ENCODE results near the gene CALN1.
"Not testable (repeated sequence)": the region's sequence is repeated elsewhere in the genome, so short reads cannot be mapped to it uniquely, and the experiment has no call there.

The CALN1 gene

DNA sequence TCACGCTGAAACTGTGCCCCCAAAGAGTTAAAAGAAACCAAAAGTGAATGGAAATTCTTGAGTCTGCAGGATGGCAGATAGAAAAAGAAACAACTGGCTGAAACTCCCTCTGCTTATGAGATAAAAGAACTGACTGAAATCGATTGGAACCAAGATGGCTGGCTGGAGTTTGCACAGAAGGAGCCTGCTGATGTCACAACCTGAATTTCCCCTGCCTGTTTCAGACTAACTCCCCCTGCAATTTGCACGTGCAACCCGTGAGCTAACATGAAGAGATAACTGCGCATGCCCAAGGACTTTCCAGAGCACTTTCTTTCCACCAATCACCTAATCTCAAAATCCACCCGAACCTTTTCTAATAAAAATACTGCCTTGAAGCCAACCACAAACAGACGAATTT lies 435.5 kb downstream of the CALN1 start:
- DNase-seq (ENCODE audit: low spot score), result no peak

DNA sequence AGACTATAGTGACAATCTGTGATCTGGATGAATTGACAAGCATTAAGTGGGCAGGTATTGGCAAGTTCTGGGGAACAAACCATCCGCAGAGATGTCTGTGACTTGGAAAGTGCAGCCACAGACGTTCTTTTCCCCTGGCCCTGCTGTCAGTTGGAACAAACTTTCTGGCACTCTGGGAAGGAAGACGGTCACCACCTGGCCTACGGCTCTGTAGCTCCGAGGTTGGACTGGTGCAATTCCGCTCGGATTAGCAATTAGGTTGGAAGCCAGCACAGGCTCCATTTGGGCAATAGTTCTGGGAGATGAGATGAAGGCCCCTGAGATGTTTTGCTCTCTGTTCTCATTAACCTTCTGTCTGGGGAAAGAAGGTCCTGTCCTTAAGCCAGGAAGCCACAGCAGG lies 437.5 kb downstream of the CALN1 start:
- no peak for DNase-seq (ENCODE audit: low spot score)

DNA sequence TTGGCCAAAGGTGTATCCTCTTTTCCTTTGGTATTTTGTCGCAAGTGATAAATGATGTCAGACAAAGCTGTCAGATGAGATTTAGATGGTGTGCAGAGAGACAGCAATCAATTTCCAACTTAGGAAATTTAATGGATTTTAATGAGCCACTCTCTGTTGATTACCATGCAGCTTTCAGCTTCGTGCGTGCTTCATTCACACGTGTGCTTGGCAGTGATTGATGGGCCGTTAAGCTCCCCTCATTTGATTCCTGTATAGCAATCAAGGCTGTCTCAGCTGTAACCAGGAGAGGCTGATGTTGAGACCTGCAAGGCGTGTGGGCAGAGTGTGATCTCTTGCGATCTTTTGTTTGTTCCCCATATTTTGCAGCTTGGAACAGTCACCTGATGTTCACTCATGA lies 439.6 kb downstream of the CALN1 start:
- no peak for DNase-seq (ENCODE audit: low spot score)

DNA sequence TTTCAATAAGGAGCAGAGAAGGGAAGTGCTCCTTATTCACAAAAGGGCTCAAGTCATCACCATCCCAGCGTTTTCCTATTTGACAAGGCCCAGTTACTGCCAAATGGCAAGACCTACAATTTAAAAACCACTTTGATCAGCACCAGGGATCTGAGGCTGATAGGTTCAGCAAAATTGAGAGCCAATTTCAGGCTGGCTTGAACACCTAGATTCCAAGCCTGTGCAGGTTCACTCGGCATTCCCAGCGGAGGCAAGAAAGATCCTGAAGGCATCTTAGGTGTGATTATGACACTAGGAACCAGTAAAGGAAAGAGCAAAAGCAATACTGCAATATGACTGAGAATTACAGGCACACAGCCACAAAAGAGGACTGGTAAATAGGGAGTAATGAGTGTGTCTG lies 441.4 kb downstream of the CALN1 start:
- no peak for DNase-seq (ENCODE audit: low spot score)

DNA sequence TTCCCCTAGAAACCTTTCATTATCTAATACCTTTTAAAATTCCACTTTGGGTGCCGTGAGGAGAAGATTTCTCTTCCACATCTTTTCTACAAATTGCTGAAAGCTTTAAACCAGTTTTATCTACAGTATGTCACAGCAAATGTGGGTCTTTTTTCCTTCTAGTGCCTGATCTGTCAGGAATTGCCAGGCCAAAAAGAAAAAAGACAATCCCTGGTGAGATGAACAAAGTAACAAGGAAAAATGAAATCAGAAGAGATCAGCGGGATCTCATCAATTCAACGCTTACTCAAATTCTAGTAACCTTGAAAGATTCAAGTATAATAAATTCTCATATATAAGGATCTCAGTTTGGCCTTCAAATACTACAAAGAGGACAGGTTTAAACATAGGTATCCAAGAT lies 449.5 kb downstream of the CALN1 start:
- no peak for DNase-seq (ENCODE audit: low spot score)

DNA sequence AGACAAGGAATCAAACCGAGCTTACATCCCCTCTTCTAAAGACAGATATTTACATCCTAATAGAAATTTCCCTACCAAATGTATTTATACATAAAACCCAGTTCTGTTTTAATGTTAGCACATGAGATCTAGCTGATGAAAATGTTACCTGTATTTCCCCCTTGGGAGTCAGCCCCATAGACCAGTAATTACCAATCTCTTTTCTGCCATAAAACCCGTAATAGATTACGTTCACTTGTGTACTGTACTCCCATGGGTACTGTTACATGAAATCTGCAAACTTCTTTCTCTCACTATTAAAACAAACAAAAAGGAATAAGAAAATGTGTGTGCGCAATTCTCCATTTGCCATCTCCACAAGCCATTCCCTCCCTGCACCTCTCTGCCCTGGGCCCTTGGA lies 450.9 kb downstream of the CALN1 start:
- no peak for DNase-seq (ENCODE audit: low spot score)

DNA sequence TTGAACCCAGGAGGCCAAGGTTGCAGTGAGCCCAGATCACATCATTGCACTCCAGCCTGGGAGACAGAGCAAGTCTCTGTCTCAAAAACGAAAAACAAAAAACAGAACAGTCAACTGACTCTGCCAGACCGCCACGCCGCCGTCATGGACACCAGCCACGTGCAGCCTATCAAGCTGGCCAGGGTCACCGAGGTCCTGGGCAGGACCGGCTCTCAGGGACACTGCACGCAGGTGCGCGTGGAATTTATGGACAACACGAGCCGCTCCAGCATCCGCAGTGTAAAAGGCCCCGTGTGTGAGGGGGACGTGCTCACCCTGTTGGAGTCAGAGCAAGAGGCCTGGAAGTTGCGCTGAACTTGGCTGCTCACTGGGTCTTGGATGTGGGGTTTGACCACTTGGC lies 470.0 kb downstream of the CALN1 start:
- DNase-seq (ENCODE audit: low spot score), result no peak

DNA sequence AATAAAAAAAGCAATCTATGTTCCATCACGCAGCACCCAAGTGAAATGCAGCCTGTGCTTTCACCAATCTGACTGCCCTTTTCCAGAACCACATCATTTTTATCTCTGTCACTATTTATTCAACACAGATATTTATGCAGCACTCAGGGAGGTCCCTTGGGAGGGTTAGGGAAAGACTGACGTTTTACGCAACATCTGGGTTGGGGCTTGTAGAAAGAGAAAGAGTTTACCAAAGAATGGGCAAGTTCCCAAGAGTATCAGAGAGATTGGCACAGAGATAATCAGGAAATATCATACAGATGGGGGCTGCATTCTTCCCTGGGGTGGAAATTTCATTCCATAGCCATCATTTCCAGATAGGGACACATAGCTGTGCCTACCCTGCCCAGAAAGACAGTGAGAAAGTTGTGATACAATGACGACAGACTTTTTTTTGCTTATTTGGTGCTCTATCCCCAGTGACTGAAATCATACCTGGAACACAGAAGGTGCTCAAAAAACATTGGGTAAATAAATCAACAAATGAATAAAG lies 474.2 kb downstream of the CALN1 start:
- no peak for DNase-seq (ENCODE audit: low spot score)

DNA sequence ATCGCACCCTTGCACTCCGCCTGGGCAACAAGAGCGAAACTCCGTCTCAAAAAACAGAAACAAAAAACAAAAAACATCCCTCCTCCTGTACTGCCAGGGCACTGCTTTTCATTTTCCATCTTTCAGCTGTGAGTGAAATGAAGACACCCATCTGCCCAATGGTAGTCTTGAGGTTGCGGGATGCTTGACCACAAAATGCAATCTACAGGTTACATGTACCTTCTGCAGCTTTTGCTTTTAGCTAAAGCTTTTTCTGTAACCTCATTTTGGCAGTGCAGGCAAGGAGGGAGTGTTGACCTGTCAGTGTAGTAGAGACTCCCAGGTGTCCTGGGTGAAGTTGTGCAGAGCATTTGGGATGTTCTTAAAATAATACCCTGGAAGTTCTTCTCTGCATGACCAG lies 476.5 kb downstream of the CALN1 start:
- no peak for DNase-seq (ENCODE audit: low spot score)

DNA sequence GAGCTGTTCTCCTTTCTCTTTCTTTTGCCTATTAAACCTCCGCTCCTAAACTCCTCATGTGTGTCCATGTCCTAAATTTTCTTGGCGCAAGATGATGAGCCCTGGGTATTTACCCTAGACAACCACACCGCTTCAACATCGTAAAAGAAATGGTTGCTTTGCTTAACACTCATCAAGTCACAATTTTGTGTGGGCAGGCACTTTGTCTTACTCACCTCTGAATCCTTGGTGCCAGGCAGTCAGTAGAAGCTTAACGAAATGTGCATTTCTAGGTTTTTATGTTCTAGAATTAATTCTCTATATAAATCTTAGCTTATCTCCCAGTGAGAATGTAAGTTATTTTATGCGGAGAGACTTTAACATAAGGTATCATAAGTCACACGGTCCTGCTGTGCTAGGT lies 478.7 kb downstream of the CALN1 start:
- DNase-seq (ENCODE audit: low spot score), result no peak

DNA sequence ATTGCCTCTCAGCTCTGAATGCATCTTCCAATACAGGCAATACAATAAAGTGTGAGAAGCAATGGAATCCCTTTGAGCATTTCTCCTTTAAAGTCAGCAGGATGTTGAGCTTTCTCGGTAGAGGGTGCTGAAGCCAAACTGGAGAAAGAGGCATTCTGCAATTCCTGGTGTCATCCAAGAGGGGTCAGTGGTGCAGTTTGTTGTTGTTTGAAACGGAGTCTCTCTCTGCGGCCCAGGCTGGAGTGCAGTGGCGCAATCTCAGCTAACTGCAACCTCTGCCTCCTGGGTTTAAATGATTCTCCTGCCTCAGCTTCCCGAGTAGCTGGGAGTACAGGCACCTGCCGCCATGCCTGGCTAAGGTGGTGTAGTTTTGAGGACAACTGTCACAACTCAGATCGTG lies 486.5 kb downstream of the CALN1 start:
- no peak for DNase-seq (ENCODE audit: low spot score)

DNA sequence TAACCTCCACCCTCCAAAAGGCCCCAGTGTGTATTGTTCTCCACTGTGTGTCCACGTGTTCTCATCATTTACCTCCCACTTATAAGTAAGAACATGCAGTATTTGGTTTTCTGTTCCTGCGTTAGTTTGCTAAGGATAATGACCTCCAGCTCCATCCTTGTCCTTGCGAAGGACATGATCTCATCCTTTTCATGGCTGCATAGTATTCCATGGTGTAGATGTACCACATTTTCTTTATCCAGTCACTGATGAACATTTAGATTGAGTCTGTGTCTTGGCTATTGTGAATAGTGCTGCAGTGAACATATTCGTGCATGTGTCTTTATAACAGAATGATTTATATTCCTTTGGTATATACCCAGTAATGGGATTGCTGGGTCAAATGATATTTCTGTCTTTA lies 497.9 kb downstream of the CALN1 start:
- not testable (repeated sequence) for DNase-seq (ENCODE audit: low spot score)

DNA sequence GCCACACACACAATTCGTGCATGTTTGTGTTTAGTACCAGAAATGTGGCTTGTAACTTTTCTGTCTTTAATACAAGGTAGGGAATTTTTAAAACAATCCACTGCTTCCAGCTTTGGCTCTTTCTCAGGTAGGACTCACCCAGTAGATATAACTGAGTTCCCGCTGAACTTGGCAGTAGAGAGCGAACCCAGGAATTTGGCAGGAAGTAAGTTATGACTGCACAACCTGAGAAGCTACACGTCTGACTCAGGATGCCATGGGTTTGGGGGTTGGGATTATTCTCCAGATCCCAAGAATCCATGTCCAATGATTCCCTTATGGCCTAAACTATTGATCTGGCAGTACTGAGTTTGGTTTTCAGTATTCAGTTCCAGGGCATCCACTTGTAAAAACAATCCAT lies 499.7 kb downstream of the CALN1 start:
- DNase-seq (ENCODE audit: low spot score), result no peak

DNA sequence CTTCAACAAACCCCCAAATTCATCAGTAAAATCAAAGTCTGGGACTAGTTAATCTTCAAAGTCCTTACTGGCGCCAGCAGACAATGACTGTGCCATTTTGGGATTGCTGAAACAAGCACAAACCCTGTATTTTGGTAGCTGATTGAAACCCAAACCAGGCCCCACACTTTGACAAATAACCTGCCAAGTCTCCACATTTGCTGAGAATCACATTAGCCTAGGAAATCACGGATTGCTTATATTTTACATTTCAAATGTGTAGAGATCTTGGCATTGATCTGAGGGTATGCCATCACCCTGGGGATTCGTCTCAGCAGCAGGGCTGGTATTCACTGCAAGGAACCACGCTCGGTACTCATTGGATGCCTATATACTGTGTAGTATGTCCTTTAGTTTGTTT lies 501.1 kb downstream of the CALN1 start:
- no peak for DNase-seq (ENCODE audit: low spot score)

DNA sequence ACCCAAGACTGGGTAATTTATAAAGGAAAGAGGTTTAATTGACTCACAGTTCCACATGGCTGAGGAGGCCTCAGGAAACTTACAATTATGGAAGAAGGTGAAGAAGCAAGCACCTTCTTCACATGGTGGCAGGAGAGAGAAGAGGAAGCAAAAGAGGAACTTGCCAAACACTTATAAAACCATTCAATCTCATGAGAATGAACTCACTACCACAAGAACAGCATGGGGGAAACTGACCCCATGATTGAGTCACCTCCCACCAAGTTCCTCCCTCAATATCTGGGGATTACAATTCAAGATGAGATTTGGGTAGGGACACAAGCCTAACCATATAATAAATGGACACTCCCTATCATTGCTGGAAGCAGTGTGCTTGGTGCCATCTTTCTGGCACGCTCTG lies 506.3 kb downstream of the CALN1 start:
- DNase-seq (ENCODE audit: low spot score), result no peak

DNA sequence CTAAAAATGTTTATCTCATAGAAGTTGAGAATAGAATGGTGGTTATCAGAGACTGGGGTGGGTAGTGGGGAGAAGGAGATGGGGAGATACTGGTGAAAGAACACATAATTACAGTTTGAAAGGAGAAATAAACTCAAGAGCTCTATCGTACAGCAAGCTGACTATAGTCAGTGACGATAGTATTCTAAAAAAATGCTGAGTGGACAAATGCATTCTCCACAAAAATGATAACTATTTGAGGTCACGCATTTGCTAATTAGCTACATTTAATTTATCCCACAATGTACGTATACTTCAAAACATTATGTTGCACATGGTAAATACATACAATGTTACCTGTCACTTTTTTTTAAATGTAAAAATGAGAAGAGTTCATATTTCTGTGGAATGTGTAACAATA lies 507.7 kb downstream of the CALN1 start:
- DNase-seq (ENCODE audit: low spot score), result no peak

DNA sequence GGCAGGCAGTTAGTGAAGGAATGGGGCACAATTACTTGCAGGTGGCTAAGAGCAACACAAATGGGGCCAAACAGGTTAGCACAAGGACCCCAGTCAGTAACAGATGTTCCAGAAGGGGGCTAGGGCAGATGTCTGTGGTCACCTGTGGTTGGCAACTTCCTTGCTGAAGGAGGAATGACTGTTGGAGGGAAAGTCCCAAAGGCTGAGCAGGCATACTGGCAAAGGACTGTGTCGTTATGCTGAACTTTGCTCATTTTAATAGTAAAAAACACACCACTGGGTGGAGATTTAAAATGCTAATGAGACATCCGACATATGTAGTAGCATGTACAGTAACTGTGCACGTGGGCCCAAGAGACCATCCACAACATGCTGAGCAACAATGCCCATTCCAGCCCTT lies 511.6 kb downstream of the CALN1 start:
- no peak for DNase-seq (ENCODE audit: low spot score)

DNA sequence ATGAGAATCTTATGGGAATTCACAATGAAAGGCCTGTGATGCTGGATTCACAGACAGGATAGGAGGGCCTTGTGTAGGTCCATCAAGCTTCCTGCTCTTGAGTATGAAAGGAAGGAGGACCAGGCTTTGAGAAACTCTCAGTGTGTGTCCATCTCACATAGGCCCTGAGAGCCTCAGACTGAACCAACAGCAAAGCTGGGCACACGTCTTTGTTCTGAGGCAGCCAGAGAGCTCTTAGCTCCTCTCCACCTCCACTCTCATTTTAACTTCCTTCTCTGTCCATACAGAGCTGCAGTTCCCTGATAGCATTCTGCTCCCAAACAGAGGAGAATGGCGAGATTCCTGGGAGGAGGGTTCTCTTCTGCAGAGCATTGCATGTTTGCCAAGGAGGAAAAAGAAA lies 515.6 kb downstream of the CALN1 start:
- DNase-seq (ENCODE audit: low spot score), result no peak

DNA sequence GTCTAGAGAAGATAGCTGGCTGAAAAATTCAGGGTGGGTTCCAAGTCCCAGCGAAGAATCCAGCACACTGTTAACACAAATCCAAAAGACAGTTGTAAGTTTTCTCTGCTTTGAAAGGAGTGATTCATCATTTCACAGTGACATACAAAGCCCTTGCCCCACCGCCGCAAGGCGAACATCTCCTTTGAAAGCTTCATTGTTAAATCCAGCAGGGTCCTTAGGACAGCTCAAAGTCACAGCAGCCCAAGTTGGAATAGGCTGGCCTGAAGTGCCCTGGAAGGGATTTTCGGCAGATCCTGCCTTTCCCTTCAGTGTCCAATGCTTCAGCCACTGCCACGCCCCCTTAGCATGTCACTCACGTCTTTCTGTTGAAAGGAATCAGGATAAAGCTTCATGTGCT lies 526.1 kb downstream of the CALN1 start:
- no peak for DNase-seq (ENCODE audit: low spot score)

DNA sequence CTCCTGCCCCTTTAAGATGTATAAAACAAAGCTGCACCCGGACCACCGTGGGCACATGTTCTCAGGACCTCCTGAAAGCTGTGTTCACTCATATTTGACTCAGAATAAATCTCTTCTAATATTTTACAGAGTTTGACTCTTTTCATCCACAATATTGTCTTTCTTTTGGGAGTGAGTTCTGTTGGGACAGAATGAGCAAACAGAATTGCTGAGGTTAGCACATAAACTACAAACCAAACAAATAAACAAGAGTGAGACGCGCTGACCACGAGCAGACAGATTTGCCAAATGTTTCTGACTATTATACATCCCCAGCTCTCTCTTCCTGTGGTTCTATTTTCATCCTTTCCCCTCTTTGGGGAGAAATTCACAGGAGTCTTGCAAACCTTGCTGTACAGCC lies 526.7 kb downstream of the CALN1 start:
- DNase-seq (ENCODE audit: low spot score), result no peak

DNA sequence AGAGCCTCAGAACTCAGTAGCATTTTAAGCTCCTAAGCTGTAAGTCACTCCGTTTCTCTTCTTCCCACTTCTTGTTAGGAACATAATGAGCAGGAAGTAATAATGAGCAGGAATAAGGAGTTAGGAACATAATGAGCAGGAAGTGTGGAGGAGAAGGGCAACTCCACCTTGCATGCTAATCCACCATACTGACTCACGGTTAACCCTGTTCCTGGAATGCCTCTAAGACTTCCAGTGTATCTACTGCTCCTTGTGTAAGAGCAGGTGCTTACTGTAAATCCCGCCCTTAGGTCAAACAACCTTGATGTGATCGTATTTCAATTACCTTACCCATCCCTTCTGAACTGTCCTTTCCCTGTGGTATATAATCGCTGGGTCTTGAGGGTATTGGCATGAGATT lies 528.7 kb downstream of the CALN1 start:
- DNase-seq (ENCODE audit: low spot score), result no peak

DNA sequence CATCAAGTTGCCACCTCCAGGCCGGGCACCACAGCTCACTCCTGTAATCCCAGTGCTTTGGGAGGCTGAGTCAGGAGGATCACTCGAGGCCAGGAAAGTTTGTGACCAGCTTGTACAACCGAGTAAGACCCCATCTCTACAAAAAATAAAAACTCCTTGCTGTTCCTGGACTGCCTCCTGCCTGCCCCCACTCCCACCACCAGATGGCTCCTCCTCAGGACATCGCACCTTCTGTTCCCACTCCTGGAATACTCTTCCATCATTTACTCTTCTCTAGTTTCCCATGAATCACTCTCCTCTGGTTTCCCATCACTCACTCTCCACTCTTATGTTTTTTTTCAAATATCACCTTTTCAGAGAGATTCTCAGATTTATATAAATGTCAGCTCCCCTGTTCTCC lies 540.7 kb downstream of the CALN1 start:
- DNase-seq (ENCODE audit: low spot score), result no peak

DNA sequence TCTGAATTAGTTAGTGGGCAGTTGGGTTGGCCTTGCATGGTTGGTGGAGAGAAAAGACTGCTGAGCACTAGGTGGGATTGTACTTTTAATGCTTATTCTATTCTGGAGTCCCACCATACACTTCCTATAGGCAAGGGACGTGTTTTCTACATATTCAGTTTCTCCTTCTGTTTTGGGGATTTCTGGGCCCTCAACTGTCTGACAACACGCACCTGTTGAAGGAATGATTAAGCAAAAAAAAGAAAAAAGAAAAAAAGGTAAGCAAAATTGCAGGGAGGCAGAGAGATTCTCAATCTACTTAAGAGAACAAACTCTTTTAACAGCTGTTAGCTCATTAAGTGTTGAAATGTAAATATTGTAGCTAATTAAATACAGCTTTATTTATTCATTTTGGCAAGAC lies 541.3 kb downstream of the CALN1 start:
- DNase-seq (ENCODE audit: low spot score), result no peak

DNA sequence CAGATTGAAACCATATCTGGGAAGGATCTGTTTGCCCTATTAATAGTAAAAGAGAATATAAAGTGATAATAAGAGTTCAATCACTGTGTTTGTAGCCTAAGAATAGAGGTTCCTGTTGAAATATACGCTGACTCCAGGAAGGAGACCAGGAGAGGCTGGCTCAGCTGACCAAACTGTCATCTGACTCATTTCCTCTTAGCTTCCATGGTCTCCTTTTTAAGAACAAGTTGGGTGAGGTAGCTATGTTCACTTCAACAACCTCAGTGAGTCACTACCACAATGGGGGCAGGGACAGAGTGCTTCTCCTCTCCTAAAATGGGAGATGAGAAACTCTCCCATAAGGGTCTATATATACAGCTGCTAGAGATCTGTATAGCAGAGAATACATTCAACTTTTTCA lies 543.3 kb downstream of the CALN1 start:
- DNase-seq (ENCODE audit: low spot score), result no peak

DNA sequence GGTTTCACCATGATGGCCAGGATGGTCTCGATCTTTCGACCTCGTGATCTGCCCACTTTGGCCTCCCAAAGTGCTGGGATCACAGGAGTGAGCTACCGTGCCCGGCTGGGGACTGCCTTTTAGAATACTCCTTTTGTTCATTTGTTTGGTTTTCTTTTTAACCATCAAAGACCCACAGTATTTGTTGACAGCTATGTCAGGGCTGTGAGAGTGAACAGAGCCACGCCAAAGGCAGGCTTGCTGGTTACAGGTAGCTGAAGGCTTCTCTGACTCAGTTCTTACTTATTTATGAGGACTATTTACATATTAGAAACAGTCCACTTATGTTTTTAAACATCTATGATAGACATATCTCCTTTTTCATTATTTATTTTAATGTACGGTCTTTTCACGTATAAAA lies 544.5 kb downstream of the CALN1 start:
- no peak for DNase-seq (ENCODE audit: low spot score)

All from CD4-positive, alpha-beta T cell treated with Interleukin-15 for 4 hours (primary cell).